ENCODE results near the gene LRRC8D. TPM values are rescaled to one million over a fixed set of nuclear protein-coding genes. Genes with fewer than 3 reads are reported as not detected.

LRRC8D gene
- total and polyA plus RNA-seq, 8 donors = 14.3 to 23.6 (median 17.0) TPM

DNA sequence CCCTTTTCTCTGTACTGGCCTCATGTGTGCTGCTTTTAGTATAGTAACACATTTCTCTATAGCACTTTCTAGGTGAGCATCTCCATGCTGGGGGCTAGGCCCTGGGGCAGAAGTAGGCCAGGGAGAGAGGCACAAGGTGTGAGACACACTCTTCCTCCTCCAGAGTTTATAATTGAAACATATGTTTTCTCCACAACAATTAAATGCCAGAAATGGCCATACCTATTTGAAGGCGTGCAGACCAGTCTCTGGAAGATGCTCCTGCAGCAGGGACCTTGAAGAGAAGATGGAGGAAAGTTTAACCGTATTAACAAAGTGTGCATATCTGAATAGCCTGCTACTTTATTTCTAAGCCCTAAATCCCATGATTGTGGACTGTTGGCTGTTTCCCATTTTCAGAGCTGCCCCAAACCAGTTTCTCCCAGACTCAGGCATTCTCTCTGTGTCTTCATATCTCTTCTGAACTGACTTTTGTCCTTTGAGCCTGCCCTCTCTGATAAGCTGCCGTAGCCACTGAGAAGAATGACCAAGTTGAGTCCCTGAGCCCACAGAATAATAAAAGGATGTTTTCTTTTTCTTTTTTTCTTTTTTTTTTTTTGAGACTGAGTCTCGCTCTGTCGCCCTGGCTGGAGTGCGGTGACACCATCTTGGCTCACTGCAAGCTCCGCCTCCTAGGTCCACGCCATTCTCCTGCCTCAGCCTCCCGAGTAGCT lies 81.3 kb downstream of the LRRC8D start:
- ATAC-seq = no peak

DNA sequence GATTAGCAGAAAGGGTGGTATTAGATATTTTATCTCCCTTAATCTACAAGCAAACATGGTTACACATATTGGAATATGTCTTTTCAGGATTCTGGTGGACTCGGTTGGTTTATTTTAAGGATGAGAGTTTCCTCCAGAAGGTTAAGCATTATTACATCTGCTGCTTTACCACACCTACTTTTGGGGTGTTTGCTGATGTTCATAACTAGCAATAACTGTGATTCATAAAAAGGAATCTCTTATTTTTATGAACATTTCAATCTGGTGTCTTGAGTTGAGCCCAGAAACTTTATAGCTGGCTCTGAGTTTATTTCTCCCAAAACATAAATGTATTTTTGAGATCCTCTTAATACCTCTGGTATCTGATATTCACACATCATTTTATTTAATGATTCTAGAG lies 82.7 kb downstream of the LRRC8D start:
- Histone ChIP-seq H3K9me3 (no peaks in the 10 kb centered on the region), H3K27ac (no peak overlapping the region), H3K4me1 (peaks cover 3 to 31% of the 10 kb centered on the region in 2 donors), H3K4me3 (no peak overlapping the region), H3K27me3 (no peaks in the 10 kb centered on the region), H3K36me3 (no peaks in the 10 kb centered on the region)
- TF ChIP-seq, protein P1, sequence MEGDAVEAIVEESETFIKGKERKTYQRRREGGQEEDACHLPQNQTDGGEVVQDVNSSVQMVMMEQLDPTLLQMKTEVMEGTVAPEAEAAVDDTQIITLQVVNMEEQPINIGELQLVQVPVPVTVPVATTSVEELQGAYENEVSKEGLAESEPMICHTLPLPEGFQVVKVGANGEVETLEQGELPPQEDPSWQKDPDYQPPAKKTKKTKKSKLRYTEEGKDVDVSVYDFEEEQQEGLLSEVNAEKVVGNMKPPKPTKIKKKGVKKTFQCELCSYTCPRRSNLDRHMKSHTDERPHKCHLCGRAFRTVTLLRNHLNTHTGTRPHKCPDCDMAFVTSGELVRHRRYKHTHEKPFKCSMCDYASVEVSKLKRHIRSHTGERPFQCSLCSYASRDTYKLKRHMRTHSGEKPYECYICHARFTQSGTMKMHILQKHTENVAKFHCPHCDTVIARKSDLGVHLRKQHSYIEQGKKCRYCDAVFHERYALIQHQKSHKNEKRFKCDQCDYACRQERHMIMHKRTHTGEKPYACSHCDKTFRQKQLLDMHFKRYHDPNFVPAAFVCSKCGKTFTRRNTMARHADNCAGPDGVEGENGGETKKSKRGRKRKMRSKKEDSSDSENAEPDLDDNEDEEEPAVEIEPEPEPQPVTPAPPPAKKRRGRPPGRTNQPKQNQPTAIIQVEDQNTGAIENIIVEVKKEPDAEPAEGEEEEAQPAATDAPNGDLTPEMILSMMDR (IDR thresholded peaks at IDR 0.05) = no peak
- intact Hi-C loops (cut with DNase I) = no loop called here
- no peak for ATAC-seq
- no peak for DNase-seq

More for the DNA sequence above, 81.3 kb downstream of the LRRC8D start:
- Histone ChIP-seq H3K4me3 (no peak overlapping the region), H3K36me3 (no peaks in the 10 kb centered on the region), H3K4me1 (peaks cover 3 to 21% of the 10 kb centered on the region in 2 donors), H3K27me3 (no peaks in the 10 kb centered on the region), H3K9me3 (no peaks in the 10 kb centered on the region), H3K27ac (no peak overlapping the region)
- TF ChIP-seq, protein P1 (IDR thresholded peaks at IDR 0.05) = no peak
- intact Hi-C loops (cut with DNase I) = no loop called here
- no peak for DNase-seq

DNA sequence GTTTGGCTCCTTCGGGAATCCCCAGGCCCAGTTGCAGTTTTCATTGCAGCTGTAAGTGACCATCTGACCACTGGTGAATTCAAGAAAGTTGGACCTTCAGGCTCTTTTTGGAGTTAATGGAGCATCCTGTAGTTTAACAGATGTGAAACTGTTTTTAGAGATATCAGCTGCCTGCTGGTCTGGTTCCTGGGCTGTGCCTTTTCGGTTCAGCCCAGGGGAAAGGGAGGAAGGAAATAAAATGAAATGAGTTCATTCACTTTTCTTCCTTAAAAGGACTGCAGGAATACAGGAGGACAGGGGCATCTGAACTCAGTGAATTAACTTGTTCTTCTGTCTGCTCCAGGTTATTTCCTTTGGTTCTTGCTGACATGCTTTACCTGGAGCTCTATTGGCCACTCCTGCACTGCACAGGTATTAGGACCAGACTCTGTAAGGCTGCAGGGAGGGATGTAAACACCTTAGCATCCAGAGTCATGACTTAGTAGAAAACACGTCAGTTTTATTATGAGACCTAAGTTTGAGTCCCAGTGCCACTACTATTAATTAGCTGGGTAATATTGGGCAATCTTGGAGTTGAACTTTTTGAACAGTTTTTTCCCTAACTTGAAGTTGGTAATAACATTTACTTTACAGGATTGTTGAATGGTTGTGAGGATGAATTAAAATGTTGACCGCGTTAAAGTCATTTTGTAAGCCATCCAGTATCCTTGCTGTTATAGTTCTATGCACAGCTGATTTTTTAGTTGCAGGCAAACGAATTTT lies 83.6 kb downstream of the LRRC8D start:
- ATAC-seq (no peak), DNase-seq (no peak)
- no peaks in the 10 kb centered on the region for H3K9me3 ChIP-seq
- no peaks in the 10 kb centered on the region for H3K36me3 ChIP-seq
- intact Hi-C loops (cut with DNase I) = no loop called here
- no peaks in the 10 kb centered on the region for H3K27me3 ChIP-seq
- TF ChIP-seq, protein P1 (IDR thresholded peaks at IDR 0.05) = no peak
- no peak overlapping the region for H3K27ac ChIP-seq
- H3K4me1 ChIP-seq = peaks cover 6 to 39% of the 10 kb centered on the region in 2 donors
- H3K4me3 ChIP-seq = no peak overlapping the region

DNA sequence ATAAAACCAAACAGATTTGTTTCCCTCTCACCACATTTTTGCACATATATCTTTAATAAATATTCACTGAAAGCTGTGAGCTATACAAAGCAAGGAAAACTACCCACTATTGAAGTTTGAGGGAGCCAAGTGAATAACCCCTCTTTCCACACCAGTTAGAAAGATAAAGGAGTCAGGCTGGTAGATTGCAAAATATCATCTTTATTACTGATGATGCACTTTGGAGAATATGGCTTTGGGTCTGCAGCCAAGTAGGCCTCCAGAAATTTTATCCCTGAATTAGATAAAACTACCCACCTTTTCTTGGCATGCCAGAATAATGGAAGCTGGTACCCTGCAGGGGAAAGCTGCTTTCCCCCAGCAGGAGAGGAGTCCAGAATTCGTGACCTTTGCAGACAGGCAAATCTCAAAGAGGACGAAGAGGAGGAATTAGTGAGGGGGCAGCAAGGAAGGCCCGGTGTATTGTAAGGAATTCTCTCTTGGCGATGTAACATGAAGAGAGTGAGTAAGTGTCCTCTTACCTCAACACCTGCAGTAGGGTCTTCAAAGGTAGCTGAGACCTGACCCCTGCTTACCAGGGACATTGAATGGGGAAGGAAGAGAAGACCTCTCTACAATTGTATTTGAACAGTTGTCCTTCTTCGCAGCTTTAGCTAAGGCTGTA lies 84.7 kb downstream of the LRRC8D start:
- H3K4me1 ChIP-seq = peaks cover 6 to 39% of the 10 kb centered on the region in 2 donors
- TF ChIP-seq, protein P1 (IDR thresholded peaks at IDR 0.05) = no peak
- no peaks in the 10 kb centered on the region for H3K36me3 ChIP-seq
- H3K27ac ChIP-seq = no peak overlapping the region
- DNase-seq (no peak), ATAC-seq (no peak)
- H3K4me3 ChIP-seq = no peak overlapping the region
- H3K27me3 ChIP-seq = no peaks in the 10 kb centered on the region
- no peaks in the 10 kb centered on the region for H3K9me3 ChIP-seq
- intact Hi-C loops (cut with DNase I) = no loop called here

DNA sequence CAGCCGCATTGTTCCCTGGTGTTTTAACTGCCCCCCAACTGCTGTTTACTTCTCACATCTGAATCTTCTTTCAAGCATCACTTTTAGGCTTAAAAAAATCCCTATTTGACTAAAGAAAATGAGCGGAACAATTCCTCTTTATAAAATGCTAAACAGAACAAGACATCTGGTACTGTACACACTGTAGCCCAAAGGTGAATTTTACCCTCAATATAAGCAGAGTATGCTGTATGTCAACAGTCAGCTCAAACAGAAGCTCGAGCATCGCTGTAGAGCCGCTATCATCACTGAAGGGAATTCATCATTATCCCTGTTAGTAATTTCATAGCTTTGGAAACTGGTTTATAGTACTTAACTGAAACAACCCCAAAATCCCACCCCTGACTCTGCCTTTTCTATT lies 85.3 kb downstream of the LRRC8D start:
- intact Hi-C loops (cut with DNase I) = no loop called here
- Histone ChIP-seq H3K9me3 (no peaks in the 10 kb centered on the region), H3K4me1 (peaks cover 6 to 39% of the 10 kb centered on the region in 2 donors), H3K27ac (no peak overlapping the region), H3K27me3 (no peaks in the 10 kb centered on the region), H3K36me3 (no peaks in the 10 kb centered on the region), H3K4me3 (no peak overlapping the region)
- TF ChIP-seq, protein P1 (IDR thresholded peaks at IDR 0.05) = no peak
- no peak for ATAC-seq
- no peak for DNase-seq
